ENCODE results near the gene SLC2A1.

- TF ChIP-seq POLR2A (IDR thresholded peaks at IDR 0.05; ENCODE audit: low read depth, low read length) (no peak), TAF1 (IDR thresholded peaks at IDR 0.05; ENCODE audit: borderline replicate concordance, low read depth, low read length) (no peak)
These were observed 43.2 kb downstream of the SLC2A1 start for GRCh38 chr1:42915456-42915855.
